ENCODE measurements around the gene LY9. TPM values are rescaled to one million over a fixed set of nuclear protein-coding genes. Genes with fewer than 3 reads are reported as not detected.
A peak's percentile ranks its signal among the peaks of the same experiment; 100 is the strongest.

LY9 gene
- total and polyA plus RNA-seq, 9 of the 15 experiments (the other 6 are each of a cell fraction or from before 2014, with no cell fraction given) = not detected

- peak; percentile 21; the same call in 1 of the 2 replicates for TF ChIP-seq MAFF (IDR thresholded peaks at IDR 0.05; ENCODE audit: low read length)
Measured at GRCh38 chr1:160841079-160841478, 45.1 kb downstream of the LY9 start (continued).

- Histone ChIP-seq H3K4me1 (replicated peaks in 1 of 2; ENCODE audit: control insufficient read depth in 2 of 2, insufficient read depth in 2 of 2, low read length in 2 of 2) (peaks cover 3 to 4% of the 10 kb centered on the region in 2 experiments; a peak in 2 of 5 replicates), H3K4me2 (ENCODE audit: insufficient read depth, low read length) (no peak overlapping the region), H3K27ac (ENCODE audit: extremely low read depth, low read depth, low read length) (no peak overlapping the region), H3K9ac (ENCODE audit: insufficient read depth in 1 of 2, low read depth in 2 of 2, low read length in 2 of 2) (no peak overlapping the region), H3K9me3 (replicated peaks; ENCODE audit: control insufficient read depth, insufficient read depth, low read depth, low read length) (no peaks in the 10 kb centered on the region), H3K9me1 (ENCODE audit: control insufficient read depth, insufficient read depth, low read length) (no peaks in the 10 kb centered on the region), H4K20me1 (replicated peaks; ENCODE audit: control insufficient read depth, insufficient read depth, low read length) (no peaks in the 10 kb centered on the region), H2AFZ (ENCODE audit: low read depth, low read length) (no peak overlapping the region), H3K36me3 (ENCODE audit: control insufficient read depth, insufficient read depth, low read length) (no peaks in the 10 kb centered on the region), H3K4me3 (no peak overlapping the region), H3K79me2 (ENCODE audit: control insufficient read depth, insufficient read depth, low read length) (no peaks in the 10 kb centered on the region), H3K27me3 (ENCODE audit: control insufficient read depth in 2 of 2, insufficient read depth in 2 of 2, low read length in 2 of 2) (peaks cover 0 to 14% of the 10 kb centered on the region in 2 experiments; a peak in 3 of 5 replicates)
- ChIA-PET CTCF (ENCODE audit: low intra/inter-chr PET ratio) (no interaction called here), POLR2A (interaction anchor here (0.5 to 0.9 kb wide), 5 partner anchors 11 to 401 kb away, joined by 3 read pairs; no protein-coding TSS in a partner anchor)
- no TSS peak for BruUV-seq (replicated peaks)
- 3% methylated on average over 12 of the region's 12 CpGs for WGBS (ENCODE audit: insufficient coverage, low coverage, missing lambda C conversion rate)
- intact Hi-C loops (cut with micrococcal nuclease) (no loop called here), in situ Hi-C loops (cut with MboI) (loop anchor here (25.0 kb wide), 1 partner anchor 243 kb away; the partner anchor contains the start of genes KLHDC9 and NECTIN4)
- no peak for DNase-seq (ENCODE audit: extremely low read depth in 1 of 4, low spot score in 3 of 4)
- ATAC-seq = no peak
- no peak for FAIRE-seq
- TF ChIP-seq BHLHE40 (IDR thresholded peaks at IDR 0.05; ENCODE audit: low read length) (peak; percentile 11; the same call in 1 of the 2 replicates), ARID1B (IDR thresholded peaks at IDR 0.05) (peak; percentile 41; the same call in 1 of the 2 replicates), ZNF436 (CRISPR knock-in tag; IDR thresholded peaks at IDR 0.05) (no peak), PBX2 (CRISPR knock-in tag; IDR thresholded peaks at IDR 0.05; ENCODE audit: low read depth) (no peak), PBX2 (tag; conservative IDR thresholded peaks at IDR 0.05; ENCODE audit: low read depth) (no peak), ZNF174 (CRISPR knock-in tag; IDR thresholded peaks at IDR 0.05) (no peak), XRCC4 (IDR thresholded peaks at IDR 0.05; ENCODE audit: extremely low read depth, insufficient read depth, insufficient read length) (no peak), U2AF2 (optimal IDR thresholded peaks at IDR 0.05; ENCODE audit: low read depth, low read length) (no peak), ZNF518B (CRISPR knock-in tag; IDR thresholded peaks at IDR 0.05) (no peak), ZNF639 (CRISPR knock-in tag; conservative IDR thresholded peaks at IDR 0.05 in 1 of 2, IDR thresholded peaks at IDR 0.05 in 1 of 2) (0 out of 4 replicates have a peak, but pooled peaks of 1 of the 2 experiments have one; percentile 26), KLF16 (IDR thresholded peaks at IDR 0.05) (peak; percentile 5; the same call in 1 of the 2 replicates)
Measured at GRCh38 chr1:160844447-160845232, 48.7 kb downstream of the LY9 start.

Data from K562 (cell line).